H9 (cell line): ENCODE results near the gene SULF2. TPM values are rescaled to one million over a fixed set of nuclear protein-coding genes. Genes with fewer than 3 reads are reported as not detected.

ENCODE experiments used
- DNase-seq: peaks from one replicate; pipeline ENCODE4 v3.0.0-alpha.2; 2017
- H2AFZ ChIP-seq: one replicate; pipeline ENCODE4 v1.6.1; 2013; ENCODE audit warnings: mild to moderate bottlenecking, low read length, control low read depth, moderate library complexity
- H2AK5ac ChIP-seq: 2 replicates; pipeline ENCODE4 v1.6.1; 2013; ENCODE audit warnings: low read length, control low read depth, mixed read lengths; ENCODE audit not compliant: insufficient read length
- H2BK120ac ChIP-seq: one replicate; pipeline ENCODE4 v1.6.1; 2013; ENCODE audit warnings: low read depth, mild to moderate bottlenecking, low read length, control low read depth, inconsistent platforms; ENCODE audit not compliant: poor library complexity, severe bottlenecking
- H2BK12ac ChIP-seq: 2 replicates; pipeline ENCODE4 v1.6.1; 2013; ENCODE audit warnings: low read length, control low read depth, mixed read lengths, low read depth; ENCODE audit not compliant: insufficient read length
- H2BK15ac ChIP-seq: 2 replicates; pipeline ENCODE4 v1.6.1; 2013; ENCODE audit warnings: low read depth, low read length, control low read depth
- H2BK20ac ChIP-seq: one replicate; pipeline ENCODE4 v1.6.1; 2013; ENCODE audit warnings: low read depth, mild to moderate bottlenecking, low read length, control low read depth, inconsistent platforms; ENCODE audit not compliant: poor library complexity, severe bottlenecking
- H2BK5ac ChIP-seq: 2 replicates; pipeline ENCODE4 v1.6.1; 2013; ENCODE audit warnings: low read length, control low read depth, mixed read lengths; ENCODE audit not compliant: insufficient read length
- H3K14ac ChIP-seq: 2 replicates; pipeline ENCODE4 v1.6.1; 2013; ENCODE audit warnings: low read length, control low read depth; ENCODE audit not compliant: insufficient read depth
- H3K18ac ChIP-seq: 2 replicates; pipeline ENCODE4 v1.6.1; 2013; ENCODE audit warnings: low read depth, mild to moderate bottlenecking, mixed read lengths, low read length, control low read depth; ENCODE audit not compliant: insufficient read length
- H3K23ac ChIP-seq: 2 replicates; pipeline ENCODE4 v1.6.1; 2013; ENCODE audit warnings: low read length, control low read depth, mixed read lengths, low read depth; ENCODE audit not compliant: insufficient read length
- H3K23me2 ChIP-seq: 2 replicates; pipeline ENCODE4 v1.6.1; 2013; ENCODE audit warnings: low read depth, mild to moderate bottlenecking, mixed read lengths, low read length, control low read depth; ENCODE audit not compliant: insufficient read length, poor library complexity, severe bottlenecking
- H3K27ac ChIP-seq: 2 replicates; pipeline ENCODE4 v1.5.1; 2013; ENCODE audit warnings: low read length, control low read depth, mixed read lengths, low read depth; ENCODE audit not compliant: insufficient read length
- H3K27me3 ChIP-seq: 2 replicates; pipeline ENCODE4 v1.6.1; 2013; ENCODE audit warnings: low read length, control low read depth, inconsistent platforms; ENCODE audit not compliant: insufficient read depth
- H3K4ac ChIP-seq: 2 replicates; pipeline ENCODE4 v1.6.1; 2013; ENCODE audit warnings: low read depth, mild to moderate bottlenecking, control low read depth, inconsistent platforms, low read length, moderate library complexity
- H3K4me1 ChIP-seq: 2 replicates; pipeline ENCODE4 v1.6.1; 2013; ENCODE audit warnings: low read length, control low read depth, inconsistent platforms; ENCODE audit not compliant: insufficient read depth
- H3K4me2 ChIP-seq: 2 replicates; pipeline ENCODE4 v1.6.1; 2013; ENCODE audit warnings: low read length, control low read depth, mixed read lengths; ENCODE audit not compliant: insufficient read length, insufficient read depth
- H3K56ac ChIP-seq: 2 replicates; pipeline ENCODE4 v1.6.1; 2013; ENCODE audit warnings: low read depth, mild to moderate bottlenecking, mixed read lengths, low read length, control low read depth; ENCODE audit not compliant: insufficient read length
- H3K79me1 ChIP-seq: 2 replicates; pipeline ENCODE4 v1.6.1; 2013; ENCODE audit warnings: low read depth, mild to moderate bottlenecking, moderate library complexity, low read length, control low read depth, inconsistent platforms; ENCODE audit not compliant: insufficient read depth, poor library complexity, severe bottlenecking
- H3K79me2 ChIP-seq: 2 replicates; pipeline ENCODE4 v1.6.1; 2013; ENCODE audit warnings: low read length, control low read depth, inconsistent platforms; ENCODE audit not compliant: insufficient read depth
- H3K9ac ChIP-seq: 2 replicates; pipeline ENCODE4 v1.6.1; 2013; ENCODE audit warnings: low read length, control low read depth, mixed read lengths; ENCODE audit not compliant: insufficient read length; ENCODE audit errors: extremely low read depth
- H3K9me3 ChIP-seq: one replicate; pipeline ENCODE4 v1.6.1; 2013; ENCODE audit warnings: low read depth, low read length, inconsistent platforms; ENCODE audit not compliant: control insufficient read depth
- H3T11ph ChIP-seq: one replicate; pipeline ENCODE4 v1.6.1; 2013; ENCODE audit warnings: mild to moderate bottlenecking, low read length, control low read depth, inconsistent platforms
- H4K20me1 ChIP-seq: one replicate; pipeline ENCODE4 v1.6.1; 2013; ENCODE audit not compliant: control insufficient read depth, insufficient read length, insufficient read depth
- H4K5ac ChIP-seq: 2 replicates; pipeline ENCODE4 v1.6.1; 2013; ENCODE audit warnings: low read depth, mild to moderate bottlenecking, mixed read lengths, low read length, control low read depth; ENCODE audit not compliant: insufficient read length
- H4K8ac ChIP-seq: replicated peaks from 2 replicates; pipeline ENCODE4 v1.6.1; 2013; ENCODE audit warnings: low read length, control low read depth, mixed read lengths, low read depth; ENCODE audit not compliant: insufficient read length
- H4K91ac ChIP-seq: 2 replicates; pipeline ENCODE4 v1.6.1; 2013; ENCODE audit warnings: low read depth, mild to moderate bottlenecking, moderate library complexity, mixed read lengths, low read length, control low read depth; ENCODE audit not compliant: insufficient read length
- H3K27ac Mint-ChIP-seq, 3 experiments: 2 replicates in 2 of 3; 3 replicates in 1 of 3; pipeline ENCODE4 v1.8.0; 2020 to 2021; ENCODE audit warnings: mixed read lengths in 3 of 3, mild to moderate bottlenecking in 1 of 3, moderate library complexity in 1 of 3
- H3K27me3 Mint-ChIP-seq: 2 replicates; pipeline ENCODE4 v1.8.0; 2021; ENCODE audit warnings: low read depth, mild to moderate bottlenecking, moderate library complexity, mixed read lengths
- H3K36me3 Mint-ChIP-seq, 3 experiments: 2 replicates in 2 of 3; 3 replicates in 1 of 3; pipeline ENCODE4 v1.8.0; 2020 to 2021; ENCODE audit warnings: low read depth in 3 of 3, mixed read lengths in 3 of 3; ENCODE audit not compliant: insufficient read depth in 1 of 3
- H3K4me1 Mint-ChIP-seq, 2 experiments: 2 replicates each; pipeline ENCODE4 v1.8.0; 2020; ENCODE audit warnings: mixed read lengths in 2 of 2
- H3K4me3 Mint-ChIP-seq, 2 experiments: 2 replicates in 1 of 2; 3 replicates in 1 of 2; pipeline ENCODE4 v1.8.0; 2020 to 2021; ENCODE audit warnings: mild to moderate bottlenecking in 2 of 2, mixed read lengths in 2 of 2, moderate library complexity in 1 of 2
- H3K9me3 Mint-ChIP-seq, 2 experiments: 2 replicates in 1 of 2; 3 replicates in 1 of 2; pipeline ENCODE4 v1.8.0; 2020; ENCODE audit warnings: mild to moderate bottlenecking in 2 of 2, mixed read lengths in 2 of 2, moderate library complexity in 1 of 2
- total RNA-seq: library from RNA; stranded (reverse); gene quantifications from 2 replicates; pipeline ENCODE4 v1.2.1, GENCODE V29; 2021
- TF ChIP-seq, protein P1 (sequence below): fragments of 200-600 bp; sonication (generic); conservative IDR thresholded peaks from 3 replicates; pipeline ENCODE4 v1.8.0; 2021; ENCODE audit warnings: antibody characterized with exemption, mild to moderate bottlenecking

The SULF2 gene
- total RNA-seq, 1 experiment from 2014 or later, result 31.2 TPM

DNA sequence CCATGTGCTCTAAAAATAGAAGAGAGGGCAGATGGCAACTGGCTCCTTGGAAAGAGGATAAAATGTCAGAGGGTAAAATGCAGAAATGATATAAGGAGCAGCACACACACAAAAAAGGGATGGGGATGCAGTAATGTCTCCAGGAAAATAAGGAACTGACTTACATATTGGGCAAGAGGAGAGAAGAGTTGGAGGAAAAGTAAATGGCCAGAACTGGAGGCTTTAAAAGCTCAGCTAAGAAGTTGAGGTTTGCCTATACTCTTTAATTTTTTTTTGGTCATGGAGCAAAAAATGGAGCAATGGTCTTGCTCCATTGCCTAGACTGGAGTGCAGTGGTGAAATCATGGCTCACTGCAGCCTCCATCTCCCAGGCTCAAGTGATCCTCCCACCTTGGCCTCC, 93.7 kb downstream of the SULF2 start:
- Histone ChIP-seq H2BK15ac (no peak overlapping the region), H2BK120ac (no peak overlapping the region), H4K5ac (no peak overlapping the region), H4K20me1 (no peaks in the 10 kb centered on the region), H3K79me2 (no peaks in the 10 kb centered on the region), H3K4ac (no peak overlapping the region), H4K91ac (no peak overlapping the region), H3K23ac (no peak overlapping the region), H3K27ac (no peak overlapping the region), H3K18ac (no peak overlapping the region), H3K23me2 (no peaks in the 10 kb centered on the region), H3K9ac (no peak overlapping the region), H3K56ac (no peak overlapping the region), H2AFZ (no peak overlapping the region), H3K27me3 (no peaks in the 10 kb centered on the region), H2BK12ac (no peak overlapping the region), H3K4me2 (no peak overlapping the region), H4K8ac (no peak overlapping the region), H3K9me3 (peaks cover 8% of the 10 kb centered on the region), H3K4me1 (no peaks in the 10 kb centered on the region), H2AK5ac (no peak overlapping the region), H3T11ph (no peak overlapping the region), H3K79me1 (no peaks in the 10 kb centered on the region), H3K14ac (no peak overlapping the region), H2BK20ac (no peak overlapping the region), H2BK5ac (no peak overlapping the region)
- peak overlapping the region in 1 of 3 experiments; percentile 65; a peak in 2 of 7 replicates for H3K27ac Mint-ChIP-seq
- H3K27me3 Mint-ChIP-seq, result no peaks in the 10 kb centered on the region
- TF ChIP-seq, protein P1, sequence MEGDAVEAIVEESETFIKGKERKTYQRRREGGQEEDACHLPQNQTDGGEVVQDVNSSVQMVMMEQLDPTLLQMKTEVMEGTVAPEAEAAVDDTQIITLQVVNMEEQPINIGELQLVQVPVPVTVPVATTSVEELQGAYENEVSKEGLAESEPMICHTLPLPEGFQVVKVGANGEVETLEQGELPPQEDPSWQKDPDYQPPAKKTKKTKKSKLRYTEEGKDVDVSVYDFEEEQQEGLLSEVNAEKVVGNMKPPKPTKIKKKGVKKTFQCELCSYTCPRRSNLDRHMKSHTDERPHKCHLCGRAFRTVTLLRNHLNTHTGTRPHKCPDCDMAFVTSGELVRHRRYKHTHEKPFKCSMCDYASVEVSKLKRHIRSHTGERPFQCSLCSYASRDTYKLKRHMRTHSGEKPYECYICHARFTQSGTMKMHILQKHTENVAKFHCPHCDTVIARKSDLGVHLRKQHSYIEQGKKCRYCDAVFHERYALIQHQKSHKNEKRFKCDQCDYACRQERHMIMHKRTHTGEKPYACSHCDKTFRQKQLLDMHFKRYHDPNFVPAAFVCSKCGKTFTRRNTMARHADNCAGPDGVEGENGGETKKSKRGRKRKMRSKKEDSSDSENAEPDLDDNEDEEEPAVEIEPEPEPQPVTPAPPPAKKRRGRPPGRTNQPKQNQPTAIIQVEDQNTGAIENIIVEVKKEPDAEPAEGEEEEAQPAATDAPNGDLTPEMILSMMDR, result no peak
- no peaks in the 10 kb centered on the region; a peak in 1 of 5 replicates for H3K9me3 Mint-ChIP-seq
- H3K36me3 Mint-ChIP-seq, result peaks cover 0 to 6% (median 0%) of the 10 kb centered on the region in 3 experiments; a peak in 2 of 7 replicates
- peaks cover 31 to 32% of the 10 kb centered on the region in 2 experiments for H3K4me1 Mint-ChIP-seq
- H3K4me3 Mint-ChIP-seq, result no peak overlapping the region
- no peak for DNase-seq
